ENCODE measurements around the gene MDGA2.

The MDGA2 gene

GRCh38 chr14:47353186-47353585 lies 322.2 kb downstream of the MDGA2 start:
- DNase-seq (ENCODE audit: extremely low spot score), result no peak
- TF ChIP-seq ELF4 (IDR thresholded peaks at IDR 0.05), result no peak
- TF ChIP-seq HDGF (IDR thresholded peaks at IDR 0.05; ENCODE audit: borderline replicate concordance), result no peak
- TF ChIP-seq SUZ12 (IDR thresholded peaks at IDR 0.05), result no peak
- TF ChIP-seq NFRKB (IDR thresholded peaks at IDR 0.05), result no peak
- no peak for TF ChIP-seq ARNT (IDR thresholded peaks at IDR 0.05)
- TF ChIP-seq L3MBTL2 (conservative IDR thresholded peaks at IDR 0.05), result no peak
- no peak for TF ChIP-seq BHLHE40 (IDR thresholded peaks at IDR 0.05; ENCODE audit: borderline replicate concordance)
- no peak for TF ChIP-seq FOXK2 (IDR thresholded peaks at IDR 0.05)
- no peak for TF ChIP-seq ZNF384 (IDR thresholded peaks at IDR 0.05)
- no peak for TF ChIP-seq FOXA1 (IDR thresholded peaks at IDR 0.05)
- ChIA-PET POLR2A (no interaction called here), CTCF (no interaction called here)

- TF ChIP-seq ARNT (IDR thresholded peaks at IDR 0.05) (no peak), LEF1 (IDR thresholded peaks at IDR 0.05; ENCODE audit: borderline replicate concordance) (no peak), ZNF384 (IDR thresholded peaks at IDR 0.05) (no peak), FOXA1 (IDR thresholded peaks at IDR 0.05) (no peak), FOXM1 (IDR thresholded peaks at IDR 0.05; ENCODE audit: borderline replicate concordance) (no peak), NFRKB (IDR thresholded peaks at IDR 0.05) (no peak), CTBP1 (IDR thresholded peaks at IDR 0.05; ENCODE audit: borderline replicate concordance) (no peak), SP1 (IDR thresholded peaks at IDR 0.05) (no peak), FOXK2 (IDR thresholded peaks at IDR 0.05) (no peak), ELF4 (IDR thresholded peaks at IDR 0.05) (no peak)
- POLR2A ChIA-PET, result no interaction called here
- CTCF ChIA-PET, result no interaction called here
- no peak for DNase-seq (ENCODE audit: extremely low spot score)
Observed at GRCh38 chr14:47346849-47347248, 328.6 kb downstream of the MDGA2 start.

GRCh38 chr14:47345016-47345415 lies 330.4 kb downstream of the MDGA2 start:
- ChIA-PET POLR2A (no interaction called here), CTCF (no interaction called here)
- no peak for DNase-seq (ENCODE audit: extremely low spot score)
- TF ChIP-seq FOXM1 (IDR thresholded peaks at IDR 0.05; ENCODE audit: borderline replicate concordance) (no peak), ARNT (IDR thresholded peaks at IDR 0.05) (no peak)

GRCh38 chr14:47332939-47333338 lies 342.5 kb downstream of the MDGA2 start:
- POLR2A ChIA-PET, result no interaction called here
- no peak for DNase-seq (ENCODE audit: extremely low spot score)

GRCh38 chr14:47332106-47332505 lies 343.3 kb downstream of the MDGA2 start:
- ChIA-PET POLR2A (no interaction called here), CTCF (no interaction called here)
- no peak for DNase-seq (ENCODE audit: extremely low spot score)
- no peak for TF ChIP-seq BHLHE40 (IDR thresholded peaks at IDR 0.05; ENCODE audit: borderline replicate concordance)
- TF ChIP-seq SP1 (IDR thresholded peaks at IDR 0.05), result no peak
- TF ChIP-seq ZNF384 (IDR thresholded peaks at IDR 0.05), result no peak
- no peak for TF ChIP-seq SUZ12 (IDR thresholded peaks at IDR 0.05)
- no peak for TF ChIP-seq L3MBTL2 (conservative IDR thresholded peaks at IDR 0.05)
- no peak for TF ChIP-seq CTBP1 (IDR thresholded peaks at IDR 0.05; ENCODE audit: borderline replicate concordance)
- TF ChIP-seq ELF4 (IDR thresholded peaks at IDR 0.05), result no peak
- no peak for TF ChIP-seq PKNOX1 (IDR thresholded peaks at IDR 0.05)
- TF ChIP-seq HDGF (IDR thresholded peaks at IDR 0.05; ENCODE audit: borderline replicate concordance), result no peak
- no peak for TF ChIP-seq TARDBP (IDR thresholded peaks at IDR 0.05)
- no peak for TF ChIP-seq ARNT (IDR thresholded peaks at IDR 0.05)
- no peak for TF ChIP-seq FOXK2 (IDR thresholded peaks at IDR 0.05)
- TF ChIP-seq FOXA1 (IDR thresholded peaks at IDR 0.05), result no peak

More at GRCh38 chr14:47332939-47333338, 342.5 kb downstream of the MDGA2 start:
- CTCF ChIA-PET, result no interaction called here
- TF ChIP-seq NFRKB (IDR thresholded peaks at IDR 0.05) (no peak), FOXK2 (IDR thresholded peaks at IDR 0.05) (no peak), CTBP1 (IDR thresholded peaks at IDR 0.05; ENCODE audit: borderline replicate concordance) (no peak), TARDBP (IDR thresholded peaks at IDR 0.05) (no peak), ARNT (IDR thresholded peaks at IDR 0.05) (no peak), SUZ12 (IDR thresholded peaks at IDR 0.05) (no peak), ELF4 (IDR thresholded peaks at IDR 0.05) (no peak), PKNOX1 (IDR thresholded peaks at IDR 0.05) (no peak), BHLHE40 (IDR thresholded peaks at IDR 0.05; ENCODE audit: borderline replicate concordance) (no peak), ZNF384 (IDR thresholded peaks at IDR 0.05) (no peak), L3MBTL2 (conservative IDR thresholded peaks at IDR 0.05) (no peak), FOXM1 (IDR thresholded peaks at IDR 0.05; ENCODE audit: borderline replicate concordance) (no peak), SP1 (IDR thresholded peaks at IDR 0.05) (no peak), LEF1 (IDR thresholded peaks at IDR 0.05; ENCODE audit: borderline replicate concordance) (no peak)

GRCh38 chr14:47328376-47328775 lies 347.0 kb downstream of the MDGA2 start:
- no peak for TF ChIP-seq ZNF384 (IDR thresholded peaks at IDR 0.05)
- TF ChIP-seq ELF4 (IDR thresholded peaks at IDR 0.05), result no peak
- no peak for TF ChIP-seq SP1 (IDR thresholded peaks at IDR 0.05)
- TF ChIP-seq PKNOX1 (IDR thresholded peaks at IDR 0.05), result no peak
- no peak for TF ChIP-seq FOXK2 (IDR thresholded peaks at IDR 0.05)
- no peak for TF ChIP-seq TARDBP (IDR thresholded peaks at IDR 0.05)
- no peak for TF ChIP-seq CTBP1 (IDR thresholded peaks at IDR 0.05; ENCODE audit: borderline replicate concordance)
- no peak for TF ChIP-seq FOXM1 (IDR thresholded peaks at IDR 0.05; ENCODE audit: borderline replicate concordance)
- TF ChIP-seq L3MBTL2 (conservative IDR thresholded peaks at IDR 0.05), result no peak
- TF ChIP-seq LEF1 (IDR thresholded peaks at IDR 0.05; ENCODE audit: borderline replicate concordance), result no peak
- no peak for TF ChIP-seq BHLHE40 (IDR thresholded peaks at IDR 0.05; ENCODE audit: borderline replicate concordance)
- TF ChIP-seq SUZ12 (IDR thresholded peaks at IDR 0.05), result no peak
- TF ChIP-seq HDGF (IDR thresholded peaks at IDR 0.05; ENCODE audit: borderline replicate concordance), result no peak
- no peak for TF ChIP-seq NFRKB (IDR thresholded peaks at IDR 0.05)
- no peak for TF ChIP-seq FOXA1 (IDR thresholded peaks at IDR 0.05)
- TF ChIP-seq ARNT (IDR thresholded peaks at IDR 0.05), result no peak
- POLR2A ChIA-PET, result no interaction called here
- DNase-seq (ENCODE audit: extremely low spot score), result no peak
- CTCF ChIA-PET, result no interaction called here
